CD4-positive, alpha-beta T cell (primary cell): Measurements from ENCODE around the gene SLC12A1. TPM values are rescaled to one million over a fixed set of nuclear protein-coding genes. Genes with fewer than 3 reads are reported as not detected.

Experiments
- ATAC-seq: fragments of 200-7000 bp; cut with Tn5 transposase; one replicate; pipeline ENCODE4 v1.10.0; 2022; ENCODE audit warnings: mild to moderate bottlenecking; ENCODE audit not compliant: poor library complexity
- CTCF ChIA-PET: fragments of 350-600 bp; sonication (Branson Sonifier 250); formaldehyde crosslinking; loops from one replicate; lab custom pipeline; 2021; ENCODE audit warnings: antibody characterized with exemption, inconsistent platforms; lab: Charles Lee
- POLR2A ChIA-PET: fragments of 350-600 bp; sonication (Branson Sonifier 250); formaldehyde crosslinking; loops from one replicate; lab custom pipeline; 2021; ENCODE audit warnings: antibody characterized with exemption, inconsistent platforms; lab: Charles Lee
- DNase-seq, 14 experiments: peaks; one replicate each; pipeline ENCODE4 v3.0.0-alpha.2; 2013 to 2020; ENCODE audit warnings: mixed read lengths in 2 of 14
- H3K27ac ChIP-seq, 2 donors: one replicate each; pipeline versions ENCODE4 v1.5.1 to v1.7.0; 2013; ENCODE audit warnings: low read length in 2 of 2, low read depth in 1 of 2, mild to moderate bottlenecking in 1 of 2
- H3K27me3 ChIP-seq, 2 experiments: 1 replicate in 1 of 2; 2 replicates in 1 of 2; pipeline versions ENCODE4 v1.6.1 to v1.7.0; 2013; ENCODE audit warnings: low read length in 2 of 2, control low read depth in 1 of 2, mild to moderate bottlenecking in 1 of 2, moderate library complexity in 1 of 2; ENCODE audit not compliant: insufficient read depth in 2 of 2, control insufficient read depth in 1 of 2
- H3K36me3 ChIP-seq: one replicate; pipeline ENCODE4 v1.6.1; 2013; ENCODE audit warnings: low read length, control low read depth; ENCODE audit not compliant: insufficient read depth
- H3K4me1 ChIP-seq: one replicate; pipeline ENCODE4 v1.6.1; 2013; ENCODE audit warnings: low read length, control low read depth; ENCODE audit not compliant: insufficient read depth
- H3K4me3 ChIP-seq: one replicate; pipeline ENCODE4 v1.5.1; 2013; ENCODE audit warnings: mild to moderate bottlenecking, low read length, moderate library complexity
- H3K9me3 ChIP-seq, 2 experiments: 1 replicate in 1 of 2; 2 replicates in 1 of 2; pipeline versions ENCODE4 v1.6.1 to v1.7.0; 2013; ENCODE audit warnings: low read length in 2 of 2, mild to moderate bottlenecking in 2 of 2, control low read depth in 1 of 2, moderate library complexity in 1 of 2; ENCODE audit not compliant: control insufficient read depth in 1 of 2, insufficient read depth in 1 of 2
- H3K27ac Mint-ChIP-seq: one replicate; pipeline ENCODE4 v1.8.0; 2020; ENCODE audit warnings: mixed read lengths
- H3K27me3 Mint-ChIP-seq: one replicate; pipeline ENCODE4 v1.8.0; 2021; ENCODE audit warnings: mixed read lengths
- H3K36me3 Mint-ChIP-seq: one replicate; pipeline ENCODE4 v1.8.0; 2021; ENCODE audit warnings: low read depth, mixed read lengths
- H3K4me1 Mint-ChIP-seq: one replicate; pipeline ENCODE4 v1.8.0; 2021; ENCODE audit warnings: low read depth, mixed read lengths
- H3K4me3 Mint-ChIP-seq: one replicate; pipeline ENCODE4 v1.8.0; 2020; ENCODE audit warnings: mild to moderate bottlenecking, mixed read lengths
- H3K9me3 Mint-ChIP-seq: one replicate; pipeline ENCODE4 v1.8.0; 2020; ENCODE audit warnings: mixed read lengths
- intact Hi-C, 2 experiments: fragments of 100-400 bp; cut with DNase I in 1 of 2; cut with micrococcal nuclease in 1 of 2; formaldehyde crosslinking; loops; one replicate each; pipeline versions ENCODE4 v1.15.1 to v1.9.0; 2023 to 2025; cut with DNase I, micrococcal nuclease
- total RNA-seq, 174 experiments: library from RNA in 2 of 174; stranded (reverse) in 2 of 174; gene quantifications; one replicate each; pipeline ENCODE4 v1.2.3 and lab custom pipeline; 2021 to 2026
- TF ChIP-seq, protein P1 (sequence below): fragments of 200-600 bp; IDR thresholded peaks from one replicate; pipeline ENCODE4 v1.8.0; 2022; ENCODE audit warnings: antibody characterized with exemption, mild to moderate bottlenecking

SLC12A1 gene
- total RNA-seq, 2 experiments from 2014 or later, result not detected

- ChIA-PET POLR2A (no interaction called here), CTCF (interaction anchor here (0.9 kb wide), 1 partner anchor 27 kb away, joined by 4 read pairs; no protein-coding TSS in a partner anchor)
- Mint-ChIP-seq H3K27ac (no peak overlapping the region), H3K4me1 (no peaks in the 10 kb centered on the region), H3K4me3 (no peak overlapping the region), H3K36me3 (no peaks in the 10 kb centered on the region), H3K27me3 (peaks cover 20% of the 10 kb centered on the region), H3K9me3 (no peaks in the 10 kb centered on the region)
- TF ChIP-seq, protein P1, sequence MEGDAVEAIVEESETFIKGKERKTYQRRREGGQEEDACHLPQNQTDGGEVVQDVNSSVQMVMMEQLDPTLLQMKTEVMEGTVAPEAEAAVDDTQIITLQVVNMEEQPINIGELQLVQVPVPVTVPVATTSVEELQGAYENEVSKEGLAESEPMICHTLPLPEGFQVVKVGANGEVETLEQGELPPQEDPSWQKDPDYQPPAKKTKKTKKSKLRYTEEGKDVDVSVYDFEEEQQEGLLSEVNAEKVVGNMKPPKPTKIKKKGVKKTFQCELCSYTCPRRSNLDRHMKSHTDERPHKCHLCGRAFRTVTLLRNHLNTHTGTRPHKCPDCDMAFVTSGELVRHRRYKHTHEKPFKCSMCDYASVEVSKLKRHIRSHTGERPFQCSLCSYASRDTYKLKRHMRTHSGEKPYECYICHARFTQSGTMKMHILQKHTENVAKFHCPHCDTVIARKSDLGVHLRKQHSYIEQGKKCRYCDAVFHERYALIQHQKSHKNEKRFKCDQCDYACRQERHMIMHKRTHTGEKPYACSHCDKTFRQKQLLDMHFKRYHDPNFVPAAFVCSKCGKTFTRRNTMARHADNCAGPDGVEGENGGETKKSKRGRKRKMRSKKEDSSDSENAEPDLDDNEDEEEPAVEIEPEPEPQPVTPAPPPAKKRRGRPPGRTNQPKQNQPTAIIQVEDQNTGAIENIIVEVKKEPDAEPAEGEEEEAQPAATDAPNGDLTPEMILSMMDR, result no peak
- H3K36me3 ChIP-seq, result no peaks in the 10 kb centered on the region
- intact Hi-C loops, result no loop called here
- H3K4me3 ChIP-seq, result no peak overlapping the region
- H3K4me1 ChIP-seq, result no peaks in the 10 kb centered on the region
- H3K27ac ChIP-seq, result no peak overlapping the region
- peaks cover 0 to 5% of the 10 kb centered on the region in 2 experiments for H3K27me3 ChIP-seq
- H3K9me3 ChIP-seq, result no peaks in the 10 kb centered on the region
- ATAC-seq (no peak), DNase-seq (no peak)
Observed at GRCh38 chr15:48267766-48268165, 61.7 kb downstream of the SLC12A1 start.

- Histone ChIP-seq H3K36me3 (no peaks in the 10 kb centered on the region), H3K9me3 (no peaks in the 10 kb centered on the region), H3K27me3 (peaks cover 0 to 4% of the 10 kb centered on the region in 2 experiments), H3K27ac (no peak overlapping the region), H3K4me3 (no peak overlapping the region), H3K4me1 (no peaks in the 10 kb centered on the region)
- POLR2A ChIA-PET, result no interaction called here
- TF ChIP-seq, protein P1, result no peak
- DNase-seq (no peak), ATAC-seq (no peak)
- Mint-ChIP-seq H3K4me3 (no peak overlapping the region), H3K36me3 (no peaks in the 10 kb centered on the region), H3K4me1 (no peaks in the 10 kb centered on the region), H3K27ac (no peak overlapping the region), H3K9me3 (no peaks in the 10 kb centered on the region), H3K27me3 (peaks cover 21% of the 10 kb centered on the region)
- intact Hi-C loops, result no loop called here
- CTCF ChIA-PET, result no interaction called here
Observed at GRCh38 chr15:48273049-48273448, 66.9 kb downstream of the SLC12A1 start.

- no peak overlapping the region for H3K4me3 ChIP-seq
- no peaks in the 10 kb centered on the region for H3K4me1 ChIP-seq
- no peaks in the 10 kb centered on the region for H3K9me3 Mint-ChIP-seq
- TF ChIP-seq, protein P1, result no peak
- no peak overlapping the region for H3K4me3 Mint-ChIP-seq
- H3K27me3 Mint-ChIP-seq, result peaks cover 5% of the 10 kb centered on the region
- no peaks in the 10 kb centered on the region for H3K4me1 Mint-ChIP-seq
- ChIA-PET POLR2A (no interaction called here), CTCF (interaction anchor here (1.3 kb wide), 1 partner anchor 12 kb away, joined by 3 read pairs; no protein-coding TSS in a partner anchor)
- ATAC-seq (no peak), DNase-seq (no peak)
- no peaks in the 10 kb centered on the region for H3K9me3 ChIP-seq
- no peak overlapping the region for H3K27ac Mint-ChIP-seq
- no peak overlapping the region for H3K27ac ChIP-seq
- peaks cover 0 to 3% of the 10 kb centered on the region in 2 experiments for H3K27me3 ChIP-seq
- H3K36me3 ChIP-seq, result no peaks in the 10 kb centered on the region
- H3K36me3 Mint-ChIP-seq, result no peaks in the 10 kb centered on the region
- intact Hi-C loops, result no loop called here
Observed at GRCh38 chr15:48278666-48279065, 72.6 kb downstream of the SLC12A1 start.
